Transverse colon (tissue), 4 donors: ENCODE results near the gene PHRF1.
A peak's percentile ranks its signal among the peaks of the same experiment; 100 is the strongest.

Experiments used
- POLR2AphosphoS5 ChIP-seq, 3 donors: sonication (generic); formaldehyde crosslinking; IDR thresholded peaks; one replicate each; pipeline ENCODE4 v1.6.1; 2016; ENCODE audit warnings: antibody characterized with exemption in 3 of 3
- TF ChIP-seq, protein P1 (sequence below), 5 experiments: fragments of 200-600 bp in 3 of 5; fragments of 450-650 bp in 2 of 5; sonication (generic) in 3 of 5; IDR thresholded peaks; 1 replicate in 2 of 5; 2 replicates in 3 of 5; pipeline ENCODE4 v1.5.1; 2016 to 2017; ENCODE audit warnings: antibody characterized with exemption in 5 of 5, inconsistent platforms in 3 of 5, mild to moderate bottlenecking in 2 of 5, moderate library complexity in 1 of 5

DNA sequence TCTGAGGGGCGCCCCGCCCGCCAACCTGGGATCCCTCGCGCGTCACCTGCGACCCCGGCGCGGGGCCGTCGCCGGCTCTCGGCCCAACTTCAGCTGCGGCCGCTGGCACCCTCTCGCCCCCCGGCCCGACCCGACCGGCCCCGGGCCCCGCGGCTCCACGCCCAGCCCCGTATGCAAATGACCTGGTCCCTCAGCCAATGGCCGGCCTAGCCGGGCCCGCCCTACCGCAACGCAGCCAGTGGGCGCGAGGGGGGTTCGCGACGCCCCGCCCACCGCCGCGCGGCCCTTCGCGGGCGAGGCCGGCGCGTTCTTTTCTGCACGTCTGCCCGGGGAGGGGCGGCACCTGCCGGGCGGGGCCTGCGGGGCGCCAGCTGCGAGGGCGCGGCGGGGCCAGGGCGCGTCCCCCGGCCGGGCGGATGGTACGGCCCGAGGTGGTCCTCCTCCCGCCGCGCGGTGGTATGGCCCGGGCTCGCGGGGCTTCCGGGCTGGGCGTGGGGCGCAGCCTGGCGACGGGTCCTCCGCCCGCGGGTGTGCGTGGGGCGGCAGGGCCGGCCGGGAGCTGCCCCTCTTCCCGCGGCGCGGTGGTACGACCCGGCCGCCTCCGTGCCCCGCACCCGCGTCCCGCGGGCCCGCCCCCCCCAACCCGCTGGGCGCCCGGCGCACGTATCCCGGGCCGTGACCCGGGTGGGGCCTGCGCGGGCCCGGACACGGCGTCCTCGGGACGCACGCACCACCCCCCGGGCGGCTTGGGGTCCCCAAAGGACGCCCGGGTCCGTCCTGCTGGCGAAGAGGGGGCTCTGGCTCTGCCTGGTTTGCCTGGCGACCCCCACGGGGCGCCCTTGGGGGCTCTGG lies 7.7 kb upstream of the PHRF1 start:
- TF ChIP-seq, protein P1, sequence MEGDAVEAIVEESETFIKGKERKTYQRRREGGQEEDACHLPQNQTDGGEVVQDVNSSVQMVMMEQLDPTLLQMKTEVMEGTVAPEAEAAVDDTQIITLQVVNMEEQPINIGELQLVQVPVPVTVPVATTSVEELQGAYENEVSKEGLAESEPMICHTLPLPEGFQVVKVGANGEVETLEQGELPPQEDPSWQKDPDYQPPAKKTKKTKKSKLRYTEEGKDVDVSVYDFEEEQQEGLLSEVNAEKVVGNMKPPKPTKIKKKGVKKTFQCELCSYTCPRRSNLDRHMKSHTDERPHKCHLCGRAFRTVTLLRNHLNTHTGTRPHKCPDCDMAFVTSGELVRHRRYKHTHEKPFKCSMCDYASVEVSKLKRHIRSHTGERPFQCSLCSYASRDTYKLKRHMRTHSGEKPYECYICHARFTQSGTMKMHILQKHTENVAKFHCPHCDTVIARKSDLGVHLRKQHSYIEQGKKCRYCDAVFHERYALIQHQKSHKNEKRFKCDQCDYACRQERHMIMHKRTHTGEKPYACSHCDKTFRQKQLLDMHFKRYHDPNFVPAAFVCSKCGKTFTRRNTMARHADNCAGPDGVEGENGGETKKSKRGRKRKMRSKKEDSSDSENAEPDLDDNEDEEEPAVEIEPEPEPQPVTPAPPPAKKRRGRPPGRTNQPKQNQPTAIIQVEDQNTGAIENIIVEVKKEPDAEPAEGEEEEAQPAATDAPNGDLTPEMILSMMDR (IDR thresholded peaks at IDR 0.05) = no peak
- peak; percentile 4 to 68 (median 67) for TF ChIP-seq POLR2AphosphoS5 (IDR thresholded peaks at IDR 0.05)
